GM21381 (cell line): ENCODE results near the gene EEF1E1.
"Not testable (repeated sequence)": the region's sequence is repeated elsewhere in the genome, so short reads cannot be mapped to it uniquely, and the experiment has no call there.

Source experiments
- ATAC-seq: cut with Tn5 transposase; IDR thresholded peaks from one replicate; pipeline ENCODE4 v1.9.1; 2021; ENCODE audit warnings: mild to moderate bottlenecking, moderate library complexity; ENCODE audit not compliant: unreplicated experiment

The EEF1E1 gene

GRCh38 chr6:8064638-8065518, 37.5 kb downstream of the EEF1E1 start:
- ATAC-seq = no peak

GRCh38 chr6:8063761-8064637, 38.3 kb downstream of the EEF1E1 start, which contains the start of gene BLOC1S5:
TSS of gene BLOC1S5 (minus strand) at chr6:8064389. CDS start at chr6:8064376, 13 bp downstream.
- peak; percentile 89 for ATAC-seq

GRCh38 chr6:8061736-8062135, 40.6 kb downstream of the EEF1E1 start:
- no peak for ATAC-seq

- no peak for ATAC-seq
These were observed 42.0 kb downstream of the EEF1E1 start for GRCh38 chr6:8060346-8060745.

GRCh38 chr6:8059129-8059528, 43.2 kb downstream of the EEF1E1 start:
- no peak for ATAC-seq

GRCh38 chr6:8057793-8058192, 44.6 kb downstream of the EEF1E1 start:
- ATAC-seq = no peak

GRCh38 chr6:8057263-8057662, 45.1 kb downstream of the EEF1E1 start:
- no peak for ATAC-seq

GRCh38 chr6:8054276-8054675, 48.1 kb downstream of the EEF1E1 start:
- ATAC-seq = no peak

GRCh38 chr6:8047541-8048292, 54.6 kb downstream of the EEF1E1 start:
- ATAC-seq = no peak

GRCh38 chr6:8045769-8046168, 56.6 kb downstream of the EEF1E1 start:
- not testable (repeated sequence) for ATAC-seq

GRCh38 chr6:8043221-8043620, 59.1 kb downstream of the EEF1E1 start:
- no peak for ATAC-seq

GRCh38 chr6:8041913-8042583, 60.3 kb downstream of the EEF1E1 start:
- no peak for ATAC-seq

- ATAC-seq = not testable (repeated sequence)
These were observed 68.2 kb downstream of the EEF1E1 start for GRCh38 chr6:8034107-8034506.

GRCh38 chr6:8030920-8031319, 71.4 kb downstream of the EEF1E1 start:
- ATAC-seq = no peak
